Lung microvascular endothelial cell (primary cell): ENCODE results near the gene ARHGEF26. TPM values are rescaled to one million over a fixed set of nuclear protein-coding genes. Genes with fewer than 3 reads are reported as not detected.

ENCODE experiments used
- DNase-seq, 2 donors: peaks; one replicate each; pipeline versions ENCODE4 v3.0.0 to v3.0.0-alpha.2; 2010; ENCODE audit warnings: low read depth in 2 of 2
- total RNA-seq: library from RNA; depleted of rRNA; stranded (reverse); fragments of >200 nt; gene quantifications from 2 replicates; pipeline ENCODE4 v1.2.1, GENCODE V29; 2014

ARHGEF26 gene
- total RNA-seq, 1 donor from 2014 or later = under 0.01 TPM

GRCh38 chr3:154195620-154196356, 74.6 kb downstream of the ARHGEF26 start:
- no peak for DNase-seq

- DNase-seq = no peak
These were observed 76.6 kb downstream of the ARHGEF26 start for GRCh38 chr3:154197751-154198150.

- no peak for DNase-seq
These were observed 88.3 kb downstream of the ARHGEF26 start for GRCh38 chr3:154209499-154209898.

- no peak for DNase-seq
These were observed 89.8 kb downstream of the ARHGEF26 start for GRCh38 chr3:154210986-154211385.

GRCh38 chr3:154214306-154214705, 93.1 kb downstream of the ARHGEF26 start:
- no peak for DNase-seq

GRCh38 chr3:154217671-154218070, 96.5 kb downstream of the ARHGEF26 start:
- DNase-seq = no peak

- no peak for DNase-seq
These were observed 97.5 kb downstream of the ARHGEF26 start for GRCh38 chr3:154218728-154219127.

GRCh38 chr3:154220462-154220861, 99.3 kb downstream of the ARHGEF26 start:
- no peak for DNase-seq

- DNase-seq = no peak
These were observed 102.3 kb downstream of the ARHGEF26 start for GRCh38 chr3:154223519-154223918.

GRCh38 chr3:154224366-154224765, 103.2 kb downstream of the ARHGEF26 start:
- DNase-seq = no peak

GRCh38 chr3:154224866-154225265, 103.7 kb downstream of the ARHGEF26 start:
- DNase-seq = no peak

- no peak for DNase-seq
These were observed 104.3 kb downstream of the ARHGEF26 start for GRCh38 chr3:154225536-154225935.

GRCh38 chr3:154227531-154227930, 106.3 kb downstream of the ARHGEF26 start:
- no peak for DNase-seq

GRCh38 chr3:154228561-154229216, 107.5 kb downstream of the ARHGEF26 start:
- DNase-seq = no peak

GRCh38 chr3:154229217-154229590, 108.0 kb downstream of the ARHGEF26 start:
- DNase-seq = no peak

GRCh38 chr3:154235330-154235729, 114.1 kb downstream of the ARHGEF26 start:
- DNase-seq = no peak

GRCh38 chr3:154236331-154236730, 115.1 kb downstream of the ARHGEF26 start:
- DNase-seq = peak in 1 of 2 donors; percentile 47

- no peak for DNase-seq
These were observed 119.0 kb downstream of the ARHGEF26 start for GRCh38 chr3:154240235-154240634.

- DNase-seq = no peak
These were observed 120.3 kb downstream of the ARHGEF26 start for GRCh38 chr3:154241496-154241895.

- no peak for DNase-seq
These were observed 121.6 kb downstream of the ARHGEF26 start for GRCh38 chr3:154242766-154243165.

GRCh38 chr3:154243353-154243752, 122.2 kb downstream of the ARHGEF26 start:
- DNase-seq = peak in 1 of 2 donors; percentile 42

- peak; percentile 43 to 63 for DNase-seq
These were observed 123.5 kb downstream of the ARHGEF26 start for GRCh38 chr3:154244644-154245043.

- no peak for DNase-seq
These were observed 126.7 kb downstream of the ARHGEF26 start for GRCh38 chr3:154247806-154248415.
